GM18870 (cell line): Measurements from ENCODE around the gene BAZ2A.
"Not testable (repeated sequence)": the region's sequence is repeated elsewhere in the genome, so short reads cannot be mapped to it uniquely, and the experiment has no call there.

ENCODE experiments used
- ATAC-seq: cut with Tn5 transposase; IDR thresholded peaks from one replicate; pipeline ENCODE4 v1.9.1; 2021; ENCODE audit warnings: moderate library complexity; ENCODE audit not compliant: unreplicated experiment

BAZ2A gene

GRCh38 chr12:56599797-56600196 is 30.3 kb downstream of the BAZ2A start:
- ATAC-seq: no peak

- ATAC-seq: no peak
Observed at GRCh38 chr12:56599041-56599440, 31.1 kb downstream of the BAZ2A start.

GRCh38 chr12:56596815-56597214 is 33.3 kb downstream of the BAZ2A start:
- no peak for ATAC-seq

- no peak for ATAC-seq
Observed at GRCh38 chr12:56593909-56594621, 36.1 kb downstream of the BAZ2A start.

GRCh38 chr12:56591961-56592360 is 38.2 kb downstream of the BAZ2A start:
- ATAC-seq: no peak

- no peak for ATAC-seq
Observed at GRCh38 chr12:56591126-56591525, 39.0 kb downstream of the BAZ2A start.

GRCh38 chr12:56590237-56590830 is 39.8 kb downstream of the BAZ2A start:
- ATAC-seq: no peak

GRCh38 chr12:56589783-56590182 is 40.3 kb downstream of the BAZ2A start:
- no peak for ATAC-seq

- no peak for ATAC-seq
Observed at GRCh38 chr12:56585098-56585497, 45.0 kb downstream of the BAZ2A start.

GRCh38 chr12:56581418-56582145 is 48.5 kb downstream of the BAZ2A start:
- no peak for ATAC-seq

GRCh38 chr12:56578983-56579546 is 51.1 kb downstream of the BAZ2A start:
- no peak for ATAC-seq

GRCh38 chr12:56577248-56577647 is 52.9 kb downstream of the BAZ2A start:
- ATAC-seq: not testable (repeated sequence)

GRCh38 chr12:56574210-56574609 is 55.9 kb downstream of the BAZ2A start:
- no peak for ATAC-seq

GRCh38 chr12:56572288-56572687 is 57.8 kb downstream of the BAZ2A start:
- no peak for ATAC-seq

- no peak for ATAC-seq
Observed at GRCh38 chr12:56571121-56571520, 59.0 kb downstream of the BAZ2A start.

- no peak for ATAC-seq
Observed at GRCh38 chr12:56568146-56568545, 62.0 kb downstream of the BAZ2A start.

- ATAC-seq: peak; percentile 48
Observed at GRCh38 chr12:56565510-56566101, 64.5 kb downstream of the BAZ2A start.

- ATAC-seq: no peak
Observed at GRCh38 chr12:56551070-56551469, 79.1 kb downstream of the BAZ2A start.

GRCh38 chr12:56546680-56547079 is 83.4 kb downstream of the BAZ2A start:
- no peak for ATAC-seq
